Psoas muscle (tissue), 8 donors: ENCODE results near the gene ZNF639. TPM values are rescaled to one million over a fixed set of nuclear protein-coding genes. Genes with fewer than 3 reads are reported as not detected.

Source experiments
- ATAC-seq, 4 donors: fragments of 200-7000 bp; cut with Tn5 transposase; one replicate each; pipeline ENCODE4 v1.9.1; 2020; ENCODE audit warnings: moderate library complexity in 3 of 4, mild to moderate bottlenecking in 2 of 4
- DNase-seq, 2 donors: peaks; one replicate each; pipeline ENCODE4 v3.0.0-alpha.2; 2020
- H3K27ac ChIP-seq: fragments of 200-600 bp; one replicate; pipeline ENCODE4 v1.8.0; 2022
- H3K27me3 ChIP-seq, 3 donors: fragments of 200-600 bp in 1 of 3; one replicate each; pipeline versions ENCODE4 v1.6.1 to v1.8.0; 2013 to 2022; ENCODE audit warnings: low read length in 2 of 3, mild to moderate bottlenecking in 2 of 3, moderate library complexity in 1 of 3; ENCODE audit not compliant: insufficient read depth in 3 of 3
- H3K36me3 ChIP-seq, 2 donors: fragments of 200-600 bp in 1 of 2; one replicate each; pipeline versions ENCODE4 v1.6.1 to v1.8.0; 2013 to 2022; ENCODE audit warnings: low read depth in 1 of 2, mild to moderate bottlenecking in 1 of 2, moderate library complexity in 1 of 2; ENCODE audit not compliant: insufficient read depth in 1 of 2
- H3K4me1 ChIP-seq: fragments of 200-600 bp; one replicate; pipeline ENCODE4 v1.8.0; 2022
- H3K4me3 ChIP-seq: fragments of 200-600 bp; one replicate; pipeline ENCODE4 v1.8.0; 2022; ENCODE audit warnings: mild to moderate bottlenecking
- H3K9me3 ChIP-seq: fragments of 200-600 bp; one replicate; pipeline ENCODE4 v1.8.0; 2022
- CTCF ChIP-seq: fragments of 200-600 bp; IDR thresholded peaks from one replicate; pipeline ENCODE4 v1.8.0; 2022; ENCODE audit warnings: antibody characterized with exemption
- WGBS, 3 donors: extraction: QIAGEN DNeasy Blood & Tissue Kit; methylation state at CpG; one replicate each; pipeline versions ENCODE4 v1.1.6 to v1.1.7; 2013; 5-methylcytosine and 5-hydroxymethylcytosine counted together
- intact Hi-C, 2 donors: fragments of 100-400 bp; cut with DNase I; formaldehyde crosslinking; loops; one replicate each; pipeline versions ENCODE4 v1.11.0 to v1.14.2; 2022
- polyA plus RNA-seq, 3 donors: library from polyadenylated mRNA; stranded (reverse); fragments of 200-250 nt; gene quantifications; one replicate each; pipeline ENCODE4 v1.2.3, GENCODE V29; 2013
- total RNA-seq, 4 donors: library from RNA; stranded (reverse); fragmentation: NEBNext Ultra II Directional in 2 of 4; extraction: Animal tissue kit (Norgen Biotek cat#: 25700) in 2 of 4; gene quantifications; one replicate each; pipeline versions ENCODE4 v1.2.1 to v1.2.4, GENCODE V29; 2021 to 2023
- donor health status: healthy with polysubstance abuse.
- donor health status: DM: no; HTN: no; CAD: no; lungs with moderate emphysema.
- donor health status: Bipolar disorder and iron deficiency.
- donor health status: healthy.
- donor health status: DM: yes; HTN: yes; CAD: no.
- donor health status: DM: no; HTN: no; CAD: no.
- donor health status: DM: no; HTN: no; CAD: no.
- donor health status: DM: yes; HTN: yes; CAD: no.

ZNF639 gene
- total and polyA plus RNA-seq, 7 donors: 16.2 to 45.4 (median 27.0) TPM

- H3K4me3 ChIP-seq: no peak overlapping the region
- no peak for ATAC-seq
- H3K27me3 ChIP-seq: no peaks in the 10 kb centered on the region
- H3K36me3 ChIP-seq: no peaks in the 10 kb centered on the region
- intact Hi-C loops: no loop called here
- no peaks in the 10 kb centered on the region for H3K9me3 ChIP-seq
- TF ChIP-seq CTCF: no peak
- no peaks in the 10 kb centered on the region for H3K4me1 ChIP-seq
- no peak overlapping the region for H3K27ac ChIP-seq
- DNase-seq: no peak
Measured at GRCh38 chr3:179308001-179308400, 14.8 kb upstream of the ZNF639 start.

GRCh38 chr3:179309225-179310078, 13.4 kb upstream of the ZNF639 start:
- DNase-seq (no peak), ATAC-seq (no peak)
- Histone ChIP-seq H3K9me3 (no peaks in the 10 kb centered on the region), H3K4me3 (no peak overlapping the region), H3K27ac (no peak overlapping the region), H3K4me1 (no peaks in the 10 kb centered on the region), H3K36me3 (no peaks in the 10 kb centered on the region), H3K27me3 (no peaks in the 10 kb centered on the region)
- no peak for TF ChIP-seq CTCF
- intact Hi-C loops: no loop called here
- 34 to 52% (median 35%) methylated on average over 1 of the region's 1 CpG for WGBS, 3 donors

- intact Hi-C loops: loop anchor here in 1 of 2 donors (5.0 kb wide), 1 partner anchor 302 kb away; no protein-coding TSS in a partner anchor
Measured at GRCh38 chr3:179318876-179319275, 4.0 kb upstream of the ZNF639 start.

GRCh38 chr3:179321668-179322285, 1.1 kb upstream of the ZNF639 start:
- peaks cover 0 to 19% of the 10 kb centered on the region in 2 donors for H3K36me3 ChIP-seq
- ATAC-seq: no peak
- H3K4me1 ChIP-seq: peaks cover 13% of the 10 kb centered on the region
- H3K27me3 ChIP-seq: no peaks in the 10 kb centered on the region
- TF ChIP-seq CTCF: peak; percentile 32
- DNase-seq: no peak
- WGBS, 3 donors: 24 to 34% (median 25%) methylated on average over 10 of the region's 10 CpGs
- no peaks in the 10 kb centered on the region for H3K9me3 ChIP-seq
- intact Hi-C loops: loop anchor here (2.0 to 5.0 kb wide), 3 partner anchors 25 to 241 kb away; partner anchors contain the start of genes ACTL6A (in 1 of the 2), MFN1 (in 1 of the 2) and PIK3CA (in 1 of the 2)
- H3K4me3 ChIP-seq: peak overlapping the region; percentile 99
- peak overlapping the region; percentile 94 for H3K27ac ChIP-seq

More at GRCh38 chr3:179318876-179319275, 4.0 kb upstream of the ZNF639 start:
- Histone ChIP-seq H3K27ac (no peak overlapping the region), H3K27me3 (no peaks in the 10 kb centered on the region), H3K9me3 (no peaks in the 10 kb centered on the region), H3K36me3 (no peaks in the 10 kb centered on the region), H3K4me1 (peaks cover under 1% of the 10 kb centered on the region), H3K4me3 (no peak overlapping the region)
- ATAC-seq (no peak), DNase-seq (no peak)
- TF ChIP-seq CTCF: no peak
- 95 to 97% (median 95%) methylated on average over 2 of the region's 2 CpGs for WGBS, 3 donors
